G401.6 (cell line): ENCODE data around the gene ZBTB1.
"Not testable (repeated sequence)": the region's sequence is repeated elsewhere in the genome, so short reads cannot be mapped to it uniquely, and the experiment has no call there.

Experiments
- FAIRE-seq: peaks from 2 replicates; lab custom pipeline; 2012; peaks lifted over from hg19 to GRCh38; lab: Jason Lieb, UNC

The ZBTB1 gene

DNA sequence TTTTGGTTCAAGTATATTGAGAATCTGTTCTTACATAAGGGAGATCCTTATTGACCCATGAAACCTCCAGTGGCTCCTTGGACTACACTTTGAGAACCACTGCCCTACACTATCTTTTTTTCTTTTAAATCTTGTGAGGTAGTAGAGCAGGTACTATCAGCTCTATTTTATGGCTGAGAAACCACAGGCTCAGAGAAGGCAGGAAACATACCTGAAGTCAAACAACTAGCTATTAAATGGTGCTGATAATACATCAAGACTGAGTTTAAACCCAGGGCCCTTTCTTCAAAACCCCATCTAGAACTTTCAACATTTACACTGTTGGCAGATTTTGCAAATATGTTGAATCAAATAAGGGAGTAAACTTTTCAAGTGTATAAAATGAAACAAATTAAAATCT, 7.8 kb upstream of the ZBTB1 start:
- FAIRE-seq = no peak

DNA sequence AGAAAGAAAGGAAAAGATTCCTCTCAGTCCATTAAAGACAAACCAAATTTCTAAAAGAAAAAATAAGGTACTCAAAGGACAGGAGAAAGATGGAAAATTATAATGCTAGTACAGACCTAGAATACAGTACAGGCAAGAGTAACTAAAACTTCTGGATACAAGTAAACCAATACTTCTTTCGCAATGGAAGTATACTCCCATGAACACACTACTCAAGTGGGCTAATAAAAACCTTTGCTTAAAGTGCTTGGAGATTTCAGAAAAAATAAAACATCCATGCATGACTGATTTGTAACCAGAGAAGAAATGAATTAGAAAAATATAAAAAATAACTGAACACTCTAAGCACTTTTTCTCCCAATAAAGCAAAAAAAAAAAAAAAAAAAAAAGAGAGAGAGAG, 4.5 kb upstream of the ZBTB1 start:
- FAIRE-seq = no peak

DNA sequence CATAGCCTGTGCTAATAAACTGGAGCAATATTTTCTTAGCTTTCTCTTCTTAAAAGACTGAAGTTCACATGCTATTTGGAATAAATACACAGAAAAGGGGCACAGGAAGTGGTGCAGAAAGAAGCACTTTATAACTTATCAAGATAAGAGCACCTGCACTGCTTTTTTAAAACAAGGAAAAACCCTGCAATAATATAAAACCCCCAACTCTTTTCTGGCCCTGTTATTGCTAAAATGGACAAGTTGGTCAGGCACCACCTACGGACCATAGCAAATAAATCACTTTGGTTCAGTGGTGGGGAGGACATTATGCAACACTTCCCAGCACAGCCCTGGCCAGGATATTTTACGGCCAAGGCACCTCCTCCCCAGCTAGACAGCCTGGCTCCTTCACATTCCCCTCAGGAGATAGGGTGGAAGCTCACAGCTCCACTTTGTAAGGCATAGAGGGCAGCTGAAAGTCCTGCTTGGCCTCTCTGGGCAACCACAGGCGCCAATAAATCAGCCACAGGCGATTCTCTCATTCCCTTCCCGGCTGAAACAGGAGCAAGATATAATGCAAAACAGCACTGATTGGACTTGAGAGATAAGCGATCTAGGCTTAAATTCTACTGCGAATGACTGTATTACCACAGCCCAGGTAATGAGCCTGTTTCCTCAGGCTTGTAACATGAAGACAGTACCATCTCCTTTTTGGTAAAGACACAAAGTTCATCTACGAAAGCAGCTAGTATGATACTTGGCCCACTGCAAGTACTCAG, 3.0 kb upstream of the ZBTB1 start:
- no peak for FAIRE-seq

DNA sequence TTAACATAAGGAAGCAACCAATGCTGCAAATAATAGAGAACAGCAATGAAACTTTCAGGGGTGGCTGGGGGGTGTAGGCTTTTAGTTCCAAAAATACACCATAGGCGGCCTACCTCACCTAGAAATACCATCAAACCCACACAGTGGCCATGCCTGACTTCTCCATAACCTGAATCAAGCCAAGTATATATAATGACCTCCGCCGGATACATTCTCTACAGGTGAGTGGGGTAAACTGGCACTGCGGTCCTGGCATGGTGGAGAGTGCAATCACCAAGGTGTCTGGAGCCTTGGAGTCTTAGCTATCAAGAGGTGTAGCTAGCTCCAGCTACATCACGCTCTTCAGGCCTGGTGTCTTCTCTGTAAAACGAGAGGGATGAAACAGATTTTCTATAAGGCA, 2.1 kb upstream of the ZBTB1 start:
- FAIRE-seq = no peak

DNA sequence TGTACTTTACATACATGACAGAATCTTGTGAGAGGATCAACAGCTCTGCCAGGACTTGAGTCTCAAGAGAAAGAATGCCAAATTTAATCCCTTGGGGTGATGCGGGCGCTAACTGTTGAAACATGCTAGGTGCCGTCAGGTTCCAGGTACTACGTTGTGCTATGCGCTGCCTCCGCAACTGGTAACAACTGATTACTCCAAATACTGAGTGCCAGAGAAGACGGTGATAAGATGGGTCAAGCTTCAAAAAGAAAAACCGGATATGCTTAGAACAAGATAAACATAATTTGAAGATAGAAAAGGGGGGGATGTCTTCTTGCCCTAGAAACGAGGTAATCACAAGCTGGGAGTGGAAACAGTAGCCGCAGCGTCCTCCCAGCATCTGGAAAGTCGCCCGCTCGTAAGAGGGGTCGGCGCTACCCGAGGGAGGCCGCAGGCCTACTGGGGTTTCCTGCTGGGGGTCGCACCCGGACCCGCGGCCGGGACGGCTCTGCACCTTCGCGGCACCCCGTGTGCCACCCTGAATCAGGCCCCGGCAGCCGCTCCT, 1.6 kb upstream of the ZBTB1 start:
- no peak for FAIRE-seq

DNA sequence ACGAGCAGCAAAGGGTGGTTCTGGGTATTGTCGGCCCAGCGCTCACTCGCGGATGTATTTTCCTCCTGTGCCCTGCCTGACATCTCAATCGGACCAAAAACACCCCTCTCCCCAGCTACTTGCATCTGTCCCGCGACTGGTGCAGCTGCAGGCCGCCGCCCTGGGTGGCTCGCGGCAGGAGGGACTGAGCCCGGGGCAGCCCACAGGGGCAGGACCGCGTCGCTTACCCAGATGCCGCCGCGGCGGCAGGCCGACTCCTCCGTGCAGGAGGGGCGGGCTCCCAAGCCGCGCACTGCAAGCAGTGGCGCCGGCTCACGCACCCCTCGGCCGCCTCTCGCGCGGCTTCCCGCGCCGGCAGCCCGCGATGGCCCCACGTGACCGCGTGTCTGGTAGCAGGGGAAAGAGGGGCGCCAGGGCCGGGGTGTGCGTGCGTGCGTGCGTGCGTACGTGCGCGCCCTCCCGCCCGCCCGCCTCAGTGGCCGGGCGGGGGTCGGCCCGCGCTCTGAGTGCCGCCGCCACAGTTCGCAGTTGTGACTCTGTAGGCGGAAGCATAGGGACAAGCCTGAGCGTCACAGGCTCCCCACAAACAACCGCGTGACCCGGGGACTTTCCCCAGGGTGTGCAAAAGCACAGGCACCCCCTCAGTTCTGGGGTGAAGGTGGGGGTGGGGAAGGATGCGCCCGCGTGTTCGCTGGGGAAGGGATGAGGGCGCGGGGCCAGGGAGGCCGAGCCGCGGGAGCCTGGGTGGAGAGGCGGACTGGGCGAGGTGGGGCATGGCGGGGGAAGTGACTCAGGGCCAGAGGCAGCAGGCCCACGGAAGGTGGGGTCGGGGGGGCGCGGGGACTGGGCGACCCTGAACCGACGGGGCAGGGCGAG, 898 bp upstream of the ZBTB1 start, which contains the start of gene ZBTB25:
ZBTB25 (minus strand) TSS at position 405 of the 876 bp plus-strand sequence. CDS start 13,305 bp downstream, outside the sequence.
- FAIRE-seq = no peak

DNA sequence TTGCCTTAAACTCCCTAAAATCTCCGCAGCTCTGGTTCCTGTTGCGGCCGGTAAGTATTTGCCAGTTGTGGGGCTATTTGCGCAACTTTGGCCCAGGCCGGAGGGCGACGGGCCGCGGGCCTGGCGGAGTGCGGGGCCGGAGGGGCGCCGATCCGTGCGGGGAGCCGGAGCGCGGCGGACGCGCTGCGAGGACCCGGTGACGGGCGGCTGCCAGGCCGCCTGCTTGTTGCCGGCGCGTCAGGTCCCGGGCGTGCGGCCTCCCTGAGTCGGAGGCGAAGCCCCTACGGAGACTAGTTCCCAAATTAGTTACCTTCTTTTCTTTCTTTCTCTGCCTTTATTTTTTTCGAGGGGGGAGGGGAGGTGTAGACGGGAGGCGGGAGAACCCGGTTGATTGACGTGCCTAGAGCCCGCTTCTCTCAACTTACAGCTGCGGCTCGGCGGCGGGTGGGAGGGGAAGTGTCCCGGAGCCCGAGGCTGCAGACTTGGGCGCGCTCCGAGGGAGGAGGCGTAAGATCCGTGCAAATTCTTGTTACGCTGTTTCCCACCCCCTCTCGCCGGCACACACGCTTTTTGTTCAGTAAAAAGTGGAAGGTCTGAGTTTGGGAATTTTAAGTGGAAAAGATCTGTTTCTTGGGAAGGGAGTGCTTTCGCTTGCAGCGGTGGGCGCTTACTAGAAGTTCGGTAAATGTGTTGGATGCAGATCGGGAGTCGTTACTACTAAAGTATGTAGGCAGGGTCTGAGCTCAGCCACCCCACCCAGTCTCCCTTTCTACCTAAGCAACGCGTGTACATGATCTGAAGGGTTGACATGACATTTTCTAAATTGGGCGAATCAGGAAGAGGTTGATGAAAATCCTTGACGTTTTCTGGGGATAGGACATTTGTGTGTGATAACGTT, 576 bp downstream of the ZBTB1 start:
- peak; percentile 41 for FAIRE-seq

DNA sequence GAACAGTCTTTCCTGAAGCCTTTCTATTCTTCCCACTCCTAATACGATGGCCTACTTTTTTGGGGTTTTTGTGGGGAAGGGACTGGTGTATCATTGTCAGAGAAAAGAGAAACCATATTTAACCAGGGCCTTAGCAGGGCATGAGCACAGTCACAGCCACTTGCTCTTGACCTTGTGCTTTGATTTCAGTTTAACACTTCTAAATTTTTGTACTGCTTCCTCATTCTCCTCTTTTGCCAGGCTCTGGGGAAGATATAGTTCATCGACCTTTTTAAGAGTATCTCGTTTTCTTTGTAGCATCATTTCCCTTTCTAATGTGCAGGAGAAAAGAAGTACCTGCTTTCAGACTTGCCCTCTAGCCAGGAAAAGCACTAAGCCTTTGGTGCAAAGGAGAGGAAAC, 2.2 kb downstream of the ZBTB1 start:
- FAIRE-seq = no peak

DNA sequence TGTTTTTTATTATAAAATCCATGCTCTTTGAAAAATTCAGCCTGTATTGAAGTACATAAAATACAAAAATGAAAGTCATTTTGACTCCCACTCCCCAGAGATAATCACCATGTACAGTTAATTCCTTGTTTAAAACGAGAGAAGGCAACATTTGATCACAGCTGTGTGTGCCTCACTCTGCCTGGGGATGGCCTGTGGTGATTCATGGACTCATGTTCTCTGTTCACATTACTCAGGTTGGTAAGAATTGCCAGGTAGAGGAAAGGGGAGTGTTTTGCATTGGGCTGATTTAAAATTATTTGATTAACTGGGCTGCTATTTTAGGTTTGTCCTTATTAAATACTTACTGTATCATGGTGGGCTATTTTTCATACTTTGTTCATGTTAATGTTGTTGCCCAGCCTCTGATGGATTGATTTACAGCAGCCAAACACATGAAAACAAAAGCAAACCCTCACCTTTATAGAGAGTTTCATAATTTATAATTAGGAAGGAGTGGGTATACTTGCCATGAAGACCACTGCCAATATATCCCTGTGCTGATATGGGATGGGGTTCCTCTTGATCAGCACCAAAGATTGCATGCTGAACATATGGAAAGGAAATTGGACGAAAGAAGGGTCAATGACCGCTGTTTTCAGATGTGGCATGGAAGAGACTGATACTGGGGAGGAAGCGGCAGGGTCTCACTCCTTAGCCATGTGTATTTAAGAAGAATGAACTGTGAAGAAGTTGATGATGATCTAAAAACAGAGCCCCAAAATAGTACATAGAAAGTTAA, 3.0 kb downstream of the ZBTB1 start:
- no peak for FAIRE-seq

DNA sequence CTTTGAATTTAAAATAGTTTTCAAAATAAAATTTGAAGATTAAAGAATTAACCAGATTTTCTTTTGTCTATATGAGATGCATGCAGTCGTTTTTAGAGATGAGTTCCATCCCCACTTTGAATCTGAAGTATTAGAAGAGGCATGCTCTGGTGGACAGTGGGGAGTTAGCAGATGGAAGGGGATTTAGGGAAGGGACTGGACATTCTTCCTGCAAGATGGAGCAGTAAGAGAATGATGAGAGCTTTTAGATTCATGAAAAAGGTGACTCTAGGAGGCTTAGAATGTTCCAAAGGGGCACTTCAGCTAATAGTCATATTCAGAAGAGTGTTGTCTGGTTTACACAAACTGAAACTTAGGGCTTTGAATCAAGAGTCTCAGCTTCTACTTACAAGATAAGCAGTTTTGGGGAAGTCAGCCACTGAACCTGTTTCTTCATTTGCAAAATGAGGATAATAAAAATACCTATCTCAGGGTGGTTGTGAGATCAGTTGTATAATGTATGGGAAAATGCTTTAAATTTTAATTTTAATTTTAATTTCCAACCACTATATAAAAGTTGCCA, 3.7 kb downstream of the ZBTB1 start:
- FAIRE-seq = no peak

DNA sequence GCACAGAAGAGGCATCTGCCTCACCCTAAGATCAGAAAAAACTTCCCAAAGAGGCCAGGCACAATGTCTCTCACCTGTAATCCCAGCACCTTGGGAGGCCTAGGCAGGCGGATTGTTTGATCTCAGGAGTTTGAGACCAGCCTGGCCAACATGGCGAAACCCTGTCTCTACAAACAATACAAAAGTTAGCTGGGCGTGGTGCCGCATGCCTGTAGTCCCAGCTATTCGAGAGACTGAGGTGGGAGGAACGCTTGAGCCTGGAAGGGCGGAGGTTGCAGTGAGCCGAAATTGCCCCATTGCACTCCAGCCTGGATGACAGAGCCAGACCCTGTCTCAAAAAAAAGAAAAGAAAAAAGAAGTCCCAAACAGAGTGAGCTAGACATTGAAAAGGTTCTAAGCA, 4.5 kb downstream of the ZBTB1 start:
- no peak for FAIRE-seq

DNA sequence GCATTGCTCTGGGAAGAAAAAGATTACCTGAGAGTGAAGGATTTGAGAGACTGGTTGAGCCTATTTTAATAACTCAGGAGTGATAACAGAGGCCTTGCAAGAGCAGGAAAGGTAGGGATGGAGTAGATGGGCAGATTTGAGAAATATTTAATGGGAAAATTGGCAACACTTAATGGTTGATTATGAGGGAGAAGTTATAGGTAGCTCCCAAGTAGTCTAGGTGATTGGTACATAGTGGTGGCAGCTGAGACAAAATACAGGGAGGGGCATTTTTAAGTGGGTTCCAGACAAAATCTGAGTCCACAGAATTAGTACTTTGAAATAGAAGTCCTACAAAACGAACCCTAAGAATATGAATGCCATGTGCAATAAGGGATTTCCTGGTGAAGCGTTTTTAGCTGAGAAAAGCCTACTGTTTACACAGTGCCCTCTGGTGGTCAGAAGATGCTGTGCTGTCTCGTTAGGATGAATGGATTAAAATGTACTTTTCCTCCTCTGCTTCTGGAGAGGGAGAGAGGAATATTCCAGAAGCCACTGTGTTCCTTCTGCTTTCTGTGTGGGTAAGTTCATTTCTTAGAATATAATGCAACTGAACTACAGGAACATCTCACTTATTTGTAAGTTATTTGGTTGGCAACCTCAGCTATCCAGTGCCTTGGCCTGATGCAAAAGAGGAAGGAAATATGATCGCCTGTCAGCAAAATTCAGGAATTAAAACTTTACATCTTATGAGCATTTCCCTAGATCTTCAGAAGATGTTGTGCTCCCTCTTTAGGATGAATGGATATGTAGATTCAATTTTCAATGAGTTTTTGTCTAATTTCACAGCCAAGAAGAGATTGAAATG, 6.5 kb downstream of the ZBTB1 start:
- FAIRE-seq = peak; percentile 92

DNA sequence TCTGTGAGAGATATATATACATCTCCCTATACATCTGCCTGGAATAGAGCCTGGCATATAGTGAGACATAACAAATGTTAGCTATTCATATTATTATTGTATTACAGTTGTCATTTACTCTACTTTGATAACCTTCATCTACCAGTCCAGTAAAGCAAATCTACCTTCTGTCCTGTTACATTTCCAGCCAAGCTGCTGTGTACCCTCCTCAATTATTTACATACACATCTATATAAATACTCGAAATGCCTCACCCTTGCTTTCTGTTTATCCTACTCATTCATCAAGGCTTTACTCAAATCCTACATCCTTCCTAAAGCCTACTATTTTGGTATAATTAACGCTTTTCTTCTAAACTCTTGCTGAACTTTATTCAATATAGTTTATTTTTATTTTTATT, 8.7 kb downstream of the ZBTB1 start:
- FAIRE-seq = no peak

DNA sequence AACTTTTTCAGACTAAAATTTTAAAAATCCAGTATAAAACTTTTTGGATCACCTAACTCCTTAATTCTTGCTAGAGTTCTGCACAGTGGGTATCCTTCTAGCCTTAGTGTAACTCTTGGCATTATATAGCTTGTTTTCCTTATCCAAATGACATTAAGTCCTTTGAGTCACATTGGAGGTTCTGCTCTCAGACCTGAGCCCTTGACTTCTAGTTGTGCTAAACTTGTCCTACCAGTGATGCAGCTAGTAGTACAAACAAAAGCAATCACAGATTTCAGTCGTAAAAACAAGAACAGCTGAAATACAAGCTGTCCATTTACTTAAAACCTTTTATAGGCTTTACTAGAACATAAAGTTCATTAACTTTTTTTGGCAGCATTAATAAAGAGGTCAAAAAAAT, 10.5 kb downstream of the ZBTB1 start:
- FAIRE-seq = no peak

DNA sequence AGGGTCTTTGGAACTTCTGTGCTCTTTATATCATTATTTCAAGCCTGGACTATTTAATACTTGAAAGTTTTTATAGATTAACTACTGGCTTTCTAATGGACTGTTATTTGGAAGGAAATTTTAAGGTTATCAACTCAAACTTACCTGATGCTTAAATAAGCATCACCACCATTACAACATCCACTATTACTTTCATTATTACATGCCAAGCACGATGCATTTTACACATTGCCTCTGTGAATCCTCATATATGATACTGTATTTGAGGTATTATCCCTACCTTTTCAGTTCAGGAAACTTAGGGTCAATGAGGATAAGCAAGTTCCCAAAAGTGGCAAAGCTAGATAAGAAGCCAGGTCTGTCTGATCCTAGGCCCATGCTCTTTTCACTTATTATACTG, 12.4 kb downstream of the ZBTB1 start:
- no peak for FAIRE-seq

DNA sequence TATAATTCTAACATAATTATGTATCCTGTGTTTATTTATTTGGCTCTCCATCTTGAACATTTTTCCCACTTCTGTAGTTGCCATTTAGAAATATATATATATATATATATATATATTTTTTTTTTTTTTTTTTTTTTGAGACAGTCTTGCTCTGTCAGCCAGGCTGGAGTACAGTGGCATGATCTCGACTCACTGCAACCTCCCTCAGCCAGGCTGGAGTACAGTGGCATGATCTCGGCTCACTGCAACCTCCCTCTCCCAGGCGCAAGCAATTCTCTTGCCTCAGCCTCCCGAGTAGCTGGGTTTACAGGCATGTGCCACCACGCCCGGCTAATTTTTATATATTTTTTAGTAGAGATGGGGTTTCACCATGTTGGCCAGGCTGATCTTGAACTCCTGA, 13.1 kb downstream of the ZBTB1 start:
- FAIRE-seq = not testable (repeated sequence)

DNA sequence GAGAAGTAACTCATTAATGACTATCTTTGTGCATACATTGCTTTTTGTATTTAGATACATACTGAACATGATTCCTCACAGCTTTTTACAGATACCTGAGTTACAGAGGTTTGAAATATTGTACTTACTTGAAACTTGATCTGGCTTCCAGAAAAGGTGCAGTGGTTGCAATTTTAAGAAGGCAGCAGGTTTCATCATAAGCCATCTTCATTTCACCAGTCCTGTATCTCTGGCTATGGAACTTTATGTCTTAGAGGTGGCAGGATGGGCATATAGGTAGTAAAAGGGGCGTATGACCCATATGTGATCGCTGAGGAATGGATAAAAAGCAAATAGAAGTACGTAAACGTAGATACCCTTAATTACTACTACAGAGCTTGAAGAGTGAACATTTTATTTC, 13.7 kb downstream of the ZBTB1 start:
- no peak for FAIRE-seq

DNA sequence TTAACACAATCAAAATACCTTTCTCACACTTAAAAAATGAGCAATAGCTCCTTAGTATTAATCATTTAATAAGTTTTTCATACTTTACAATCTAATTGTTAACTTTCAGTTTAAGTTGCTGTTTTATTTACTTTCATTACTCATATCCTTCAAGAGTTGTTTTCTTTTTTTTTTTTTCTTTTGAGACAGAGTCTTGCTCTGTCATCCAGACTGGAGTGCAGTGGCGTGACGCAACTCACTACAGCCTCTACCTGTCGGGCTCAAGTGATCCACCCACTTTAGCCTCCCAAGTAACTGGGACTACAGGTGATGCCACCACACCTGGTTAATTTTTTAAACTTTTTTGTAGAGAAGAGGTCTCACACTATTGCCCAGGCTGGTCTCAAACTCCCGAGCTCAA, 16.1 kb downstream of the ZBTB1 start:
- no peak for FAIRE-seq

DNA sequence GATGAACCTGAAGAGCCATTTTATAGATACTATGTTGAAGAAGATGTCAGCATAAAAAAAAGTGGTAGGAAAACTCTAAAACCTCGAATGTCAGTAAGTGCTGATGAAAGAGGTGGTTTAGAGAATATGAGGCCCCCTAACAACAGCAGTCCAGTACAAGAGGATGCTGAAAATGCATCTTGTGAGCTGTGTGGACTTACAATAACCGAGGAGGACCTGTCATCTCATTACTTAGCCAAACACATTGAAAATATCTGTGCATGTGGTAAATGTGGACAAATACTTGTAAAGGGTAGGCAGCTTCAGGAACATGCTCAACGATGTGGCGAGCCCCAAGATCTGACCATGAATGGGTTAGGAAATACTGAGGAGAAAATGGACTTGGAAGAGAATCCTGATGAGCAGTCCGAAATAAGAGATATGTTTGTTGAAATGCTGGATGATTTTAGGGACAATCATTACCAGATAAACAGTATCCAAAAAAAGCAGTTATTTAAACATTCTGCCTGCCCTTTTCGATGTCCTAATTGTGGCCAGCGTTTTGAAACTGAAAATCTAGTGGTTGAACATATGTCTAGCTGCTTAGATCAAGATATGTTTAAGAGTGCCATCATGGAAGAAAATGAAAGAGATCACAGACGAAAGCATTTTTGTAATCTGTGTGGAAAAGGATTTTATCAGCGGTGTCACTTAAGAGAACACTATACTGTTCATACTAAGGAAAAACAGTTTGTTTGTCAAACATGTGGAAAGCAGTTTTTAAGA, 18.2 kb downstream of the ZBTB1 start:
- FAIRE-seq = no peak
